GM18873 (cell line): ENCODE results near the gene FAM135A.

ENCODE experiments used
- ATAC-seq: cut with Tn5 transposase; IDR thresholded peaks from one replicate; pipeline ENCODE4 v1.9.1; 2021; ENCODE audit warnings: mild to moderate bottlenecking, moderate library complexity, moderate number of reproducible peaks; ENCODE audit not compliant: unreplicated experiment, low FRiP score

FAM135A gene

GRCh38 chr6:70413114-70413991, at the start of gene FAM135A:
Gene FAM135A, plus strand, starts transcription at chr6:70413508. Its CDS starts 14,835 bp downstream, at chr6:70428343.
- peak; percentile 85 for ATAC-seq

- no peak for ATAC-seq
Observed at GRCh38 chr6:70363741-70364493, 49.4 kb upstream of the FAM135A start.

- ATAC-seq: peak; percentile 73
Observed at GRCh38 chr6:70369332-70369950, 43.9 kb upstream of the FAM135A start.

GRCh38 chr6:70370496-70370895, 42.8 kb upstream of the FAM135A start:
- no peak for ATAC-seq

- ATAC-seq: no peak
Observed at GRCh38 chr6:70371454-70372105, 41.7 kb upstream of the FAM135A start.

- no peak for ATAC-seq
Observed at GRCh38 chr6:70375166-70375565, 38.1 kb upstream of the FAM135A start.

GRCh38 chr6:70375882-70376281, 37.4 kb upstream of the FAM135A start:
- no peak for ATAC-seq

GRCh38 chr6:70376628-70377027, 36.7 kb upstream of the FAM135A start:
- no peak for ATAC-seq

- ATAC-seq: no peak
Observed at GRCh38 chr6:70377372-70377771, 35.9 kb upstream of the FAM135A start.

GRCh38 chr6:70379473-70380013, 33.8 kb upstream of the FAM135A start:
- ATAC-seq: peak; percentile 43

GRCh38 chr6:70380252-70380651, 33.1 kb upstream of the FAM135A start:
- ATAC-seq: peak; percentile 95

GRCh38 chr6:70380771-70381416, 32.4 kb upstream of the FAM135A start:
- ATAC-seq: no peak

GRCh38 chr6:70381417-70381782, 31.9 kb upstream of the FAM135A start:
- ATAC-seq: no peak

GRCh38 chr6:70385901-70386300, 27.4 kb upstream of the FAM135A start:
- ATAC-seq: no peak

- no peak for ATAC-seq
Observed at GRCh38 chr6:70388814-70389213, 24.5 kb upstream of the FAM135A start.

GRCh38 chr6:70389261-70389660, 24.0 kb upstream of the FAM135A start:
- no peak for ATAC-seq

GRCh38 chr6:70390067-70390466, 23.2 kb upstream of the FAM135A start:
- ATAC-seq: no peak

- ATAC-seq: no peak
Observed at GRCh38 chr6:70391492-70391891, 21.8 kb upstream of the FAM135A start.

GRCh38 chr6:70394518-70395300, 18.6 kb upstream of the FAM135A start:
- no peak for ATAC-seq
